Mesendoderm (in vitro differentiated cells): Measurements from ENCODE around the gene MARCKSL1. TPM values are rescaled to one million over a fixed set of nuclear protein-coding genes. Genes with fewer than 3 reads are reported as not detected.

ENCODE experiments used
- small RNA-seq: library from polyadenylated mRNA; stranded (forward); fragments of <200 nt; extraction: miRNeasy Mini kit (QIAGEN cat#:217004); gene quantifications from one replicate; pipeline ENCODE3, GENCODE V24; 2013; ENCODE audit not compliant: insufficient read depth

MARCKSL1 gene

Small RNA genes lying within 50 kb of the gene (small RNA-seq; reads per million reads assigned to genes)
- gene RF00019, result not detected
